Gastroesophageal sphincter (tissue), 3 donors: ENCODE data around the gene BIRC7.

Experiments used
- CTCF ChIP-seq, 4 experiments: fragments of 200-600 bp in 2 of 4; fragments of 450-650 bp in 2 of 4; sonication (generic) in 1 of 4; IDR thresholded peaks; one replicate each; pipeline ENCODE4 v1.5.1; 2017 to 2019; ENCODE audit warnings: antibody characterized with exemption in 4 of 4, mild to moderate bottlenecking in 2 of 4, moderate library complexity in 2 of 4
- EP300 ChIP-seq: sonication (generic); formaldehyde crosslinking; IDR thresholded peaks from one replicate; pipeline ENCODE4 v1.6.1; 2017; ENCODE audit warnings: antibody characterized with exemption, mild to moderate bottlenecking
- POLR2A ChIP-seq, 2 donors: fragments of 450-650 bp; IDR thresholded peaks; one replicate each; pipeline ENCODE4 v1.6.1; 2017; ENCODE audit warnings: antibody characterized with exemption in 2 of 2, mild to moderate bottlenecking in 2 of 2, moderate library complexity in 1 of 2
- POLR2AphosphoS5 ChIP-seq: sonication (generic); formaldehyde crosslinking; IDR thresholded peaks from one replicate; pipeline ENCODE4 v1.6.1; 2017; ENCODE audit warnings: antibody characterized with exemption

- TF ChIP-seq CTCF (IDR thresholded peaks at IDR 0.05) (no peak), POLR2A (IDR thresholded peaks at IDR 0.05) (no peak), POLR2AphosphoS5 (no peak), EP300 (no peak)
These were observed 43.0 kb upstream of the BIRC7 start for GRCh38 chr20:63192721-63193120.
